ENCODE data around the gene EFNB2.

The EFNB2 gene

GRCh38 chr13:106503730-106504453 is 31.6 kb downstream of the EFNB2 start:
- DNase-seq = no peak

GRCh38 chr13:106503272-106503671 is 32.2 kb downstream of the EFNB2 start:
- no peak for DNase-seq

GRCh38 chr13:106500445-106500844 is 35.0 kb downstream of the EFNB2 start:
- no peak for DNase-seq

DNA sequence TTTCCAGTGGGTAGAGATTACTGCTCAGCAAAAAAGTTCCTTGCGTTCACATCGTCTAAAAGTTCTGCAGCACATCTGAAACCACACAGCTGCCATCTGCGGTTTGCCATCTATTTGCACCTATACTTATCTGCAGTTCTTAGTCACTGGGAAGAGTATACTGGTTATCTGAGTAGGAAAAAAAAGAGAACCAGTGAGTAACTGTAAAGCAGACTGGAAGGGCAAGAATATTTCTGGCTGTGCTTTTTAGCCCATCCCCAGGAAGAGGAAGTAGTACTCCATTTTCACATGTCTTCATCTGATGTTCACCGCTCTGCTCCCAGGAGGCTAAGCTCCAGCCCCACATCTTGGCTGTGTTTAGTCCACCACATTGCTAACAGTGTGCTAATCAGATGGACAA is 35.6 kb downstream of the EFNB2 start:
- DNase-seq = no peak

GRCh38 chr13:106499113-106499512 is 36.3 kb downstream of the EFNB2 start:
- DNase-seq = no peak

DNA sequence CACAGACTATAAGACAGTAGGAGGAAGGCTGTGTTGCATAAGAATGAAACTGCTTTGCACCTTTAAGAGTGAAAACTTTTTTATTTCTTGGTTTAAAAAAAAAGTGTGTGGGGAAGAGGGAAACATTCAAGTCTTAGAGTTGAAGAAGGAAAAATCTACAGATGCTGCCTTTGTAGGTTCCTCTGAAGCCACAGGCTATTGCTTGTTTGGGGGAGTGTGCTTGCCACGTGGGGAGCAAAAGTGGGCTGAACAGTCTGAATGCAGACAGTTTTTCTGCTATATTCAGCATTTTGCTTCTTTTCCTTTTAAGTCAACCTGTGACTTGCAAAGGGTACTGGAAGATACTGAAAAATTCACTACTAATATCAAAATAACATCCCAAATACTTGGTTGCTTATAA is 36.9 kb downstream of the EFNB2 start:
- DNase-seq = peak in 6 of 56 donors; percentile 6 to 48 (median 30)

GRCh38 chr13:106498158-106498557 is 37.3 kb downstream of the EFNB2 start:
- DNase-seq = no peak

DNA sequence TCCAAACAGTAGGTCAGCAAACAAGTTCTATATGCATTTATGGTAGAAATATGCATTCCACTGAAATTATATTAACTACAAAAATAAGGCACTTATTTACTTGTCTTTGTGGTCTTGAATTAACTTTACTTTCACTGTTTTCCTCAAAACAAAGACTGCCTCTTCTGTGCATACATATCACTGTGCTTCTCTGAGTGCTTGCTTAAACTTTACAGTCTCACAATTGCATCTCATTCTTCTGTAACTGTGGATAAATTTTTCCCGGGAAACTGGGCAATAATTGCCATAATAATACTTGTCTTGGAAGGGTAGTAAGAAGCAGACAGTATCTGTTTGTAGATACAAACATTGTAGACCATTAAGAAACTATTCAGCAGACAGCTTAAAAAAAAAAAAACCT is 38.4 kb downstream of the EFNB2 start:
- no peak for DNase-seq

DNA sequence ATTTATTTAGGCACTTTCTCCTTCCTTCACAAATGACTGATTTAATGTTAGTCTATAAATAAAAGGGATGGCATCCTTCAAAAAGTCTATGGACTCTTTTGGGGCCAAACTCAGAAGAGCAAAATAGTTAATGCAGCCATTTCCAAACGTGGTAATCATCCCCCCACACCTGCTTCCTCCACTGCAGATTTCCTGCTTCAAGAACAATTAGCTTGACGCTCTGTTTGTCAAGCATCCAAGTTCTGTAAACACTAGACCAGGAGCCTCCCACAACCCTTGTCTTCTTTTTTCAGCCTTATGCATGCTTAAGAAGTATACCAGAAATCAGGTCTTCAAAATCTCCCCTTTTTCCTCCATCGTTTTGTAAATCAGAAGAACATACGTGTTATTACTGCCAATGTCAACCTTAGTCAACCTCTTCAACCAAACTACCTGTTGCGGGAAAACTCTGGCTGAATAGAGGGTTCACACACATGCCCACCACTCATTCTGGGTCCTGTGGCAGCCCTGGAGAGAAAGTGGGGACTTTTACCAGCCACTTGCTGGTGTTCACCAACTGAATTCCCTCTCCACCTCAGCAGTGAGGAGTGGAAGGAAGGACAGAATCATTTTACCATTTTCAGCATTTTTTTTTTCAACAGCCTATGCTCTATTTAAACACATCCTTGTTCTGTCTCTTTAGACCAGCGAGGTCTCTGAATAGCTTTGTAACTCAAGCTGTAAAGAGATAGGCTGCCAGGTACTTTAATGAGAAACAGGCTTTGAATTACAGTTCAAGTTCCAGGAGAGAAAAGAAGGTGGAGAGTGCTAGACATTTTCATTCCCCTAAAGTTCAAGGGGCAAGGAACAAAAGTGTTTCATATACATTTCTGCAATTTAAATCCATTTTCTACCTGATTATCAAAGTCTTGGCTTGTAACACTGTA is 39.1 kb downstream of the EFNB2 start:
- peak in 1 of 56 donors; percentile 12 for DNase-seq

DNA sequence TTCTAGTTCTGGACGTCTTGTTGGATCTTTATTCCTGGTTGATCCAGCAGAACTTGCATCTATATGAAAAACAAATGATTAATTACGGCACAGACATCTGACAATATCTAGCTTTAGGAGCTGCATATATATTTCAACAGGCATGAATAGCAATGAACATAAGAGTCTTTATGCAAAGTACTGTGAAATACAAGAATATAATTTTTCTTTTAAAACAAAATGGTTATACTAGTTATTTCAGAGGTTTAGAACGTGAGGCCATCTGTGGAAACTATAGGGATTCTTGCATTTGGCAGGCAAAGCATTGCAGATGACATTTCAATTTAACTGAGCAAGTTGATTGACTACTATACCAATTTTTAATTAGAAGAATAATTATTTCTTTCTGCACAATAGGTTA is 40.5 kb downstream of the EFNB2 start:
- DNase-seq = no peak

DNA sequence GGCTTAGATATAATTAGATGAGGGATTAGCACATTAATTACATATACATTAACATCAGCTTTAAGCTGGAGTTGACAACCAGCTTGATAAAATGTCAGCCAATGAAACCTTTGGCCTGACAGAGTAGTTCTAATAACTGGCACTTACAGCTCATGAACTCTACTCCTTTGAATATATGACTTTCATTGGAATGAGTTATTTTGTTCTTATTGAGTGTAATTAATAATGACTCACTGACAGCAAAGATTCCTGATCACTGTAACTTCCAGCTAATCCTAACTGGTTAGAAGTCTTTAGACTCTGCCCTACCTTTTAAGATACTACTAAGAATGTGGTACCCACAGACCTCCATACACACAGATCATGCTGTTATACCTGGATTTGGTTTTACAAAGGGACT is 41.0 kb downstream of the EFNB2 start:
- DNase-seq = no peak

GRCh38 chr13:106493533-106494220 is 41.8 kb downstream of the EFNB2 start:
- DNase-seq = peak in 3 of 56 donors; percentile 14 to 25 (median 20)

GRCh38 chr13:106492588-106493475 is 42.6 kb downstream of the EFNB2 start:
- DNase-seq = peak in 2 of 56 donors; percentile 47 to 49

DNA sequence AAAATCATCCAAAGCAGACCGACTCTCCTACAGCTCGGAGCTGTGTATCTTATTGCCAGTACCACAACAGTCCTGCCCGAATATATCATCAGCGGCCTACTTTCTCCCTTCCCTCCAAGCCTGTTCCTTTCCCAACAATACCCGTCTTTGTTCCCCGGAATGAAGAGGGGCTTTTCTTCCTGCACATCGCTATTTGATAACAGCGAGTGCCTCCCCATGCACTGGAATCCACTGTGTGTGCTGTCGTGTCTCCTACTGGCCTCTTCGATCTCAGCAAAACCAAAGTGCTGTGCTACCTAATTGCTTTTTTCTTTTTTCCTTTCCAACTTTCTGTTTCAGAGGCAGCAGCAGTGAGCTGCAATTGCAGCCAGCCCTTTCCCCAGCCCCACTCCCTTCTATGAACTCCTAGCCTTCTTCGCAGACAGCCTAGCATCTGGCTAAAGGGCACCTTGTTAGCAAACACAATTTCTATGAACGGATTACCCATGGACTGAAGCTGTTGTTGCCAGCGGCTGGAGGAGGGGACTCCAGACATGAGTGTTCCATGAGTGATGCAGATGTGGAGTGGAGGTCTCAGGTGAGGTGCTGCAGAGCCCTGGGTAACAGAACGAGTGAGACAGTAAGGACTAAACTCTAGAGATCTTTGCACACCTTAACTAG is 43.4 kb downstream of the EFNB2 start:
- peak in 54 of 56 donors; percentile 10 to 87 (median 62) for DNase-seq

DNA sequence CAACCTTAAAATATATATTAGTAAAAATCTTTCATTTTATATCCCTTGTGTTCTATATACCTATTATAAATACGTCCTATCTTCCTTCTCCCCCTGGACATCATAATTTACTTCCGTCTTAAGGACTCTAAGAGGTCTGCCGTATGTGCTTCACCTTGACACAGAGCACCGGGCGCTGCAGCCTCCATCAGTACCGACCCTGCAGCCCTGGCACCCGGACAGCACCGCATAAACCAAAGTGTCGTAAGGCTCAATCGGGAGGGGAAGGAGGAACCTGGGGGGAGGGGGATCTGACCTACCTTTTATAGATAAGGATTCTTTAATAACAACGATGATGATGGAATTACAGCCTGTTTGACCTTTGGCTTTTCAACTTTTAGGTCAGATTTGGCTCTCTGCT is 44.0 kb downstream of the EFNB2 start:
- peak in 4 of 56 donors; percentile 15 to 32 (median 24) for DNase-seq

- DNase-seq = peak in 8 of 56 donors; percentile 15 to 39 (median 20)
Measured at GRCh38 chr13:106490569-106491321, 44.7 kb downstream of the EFNB2 start.

- DNase-seq = no peak
Measured at GRCh38 chr13:106489849-106490568, 45.5 kb downstream of the EFNB2 start.

DNA sequence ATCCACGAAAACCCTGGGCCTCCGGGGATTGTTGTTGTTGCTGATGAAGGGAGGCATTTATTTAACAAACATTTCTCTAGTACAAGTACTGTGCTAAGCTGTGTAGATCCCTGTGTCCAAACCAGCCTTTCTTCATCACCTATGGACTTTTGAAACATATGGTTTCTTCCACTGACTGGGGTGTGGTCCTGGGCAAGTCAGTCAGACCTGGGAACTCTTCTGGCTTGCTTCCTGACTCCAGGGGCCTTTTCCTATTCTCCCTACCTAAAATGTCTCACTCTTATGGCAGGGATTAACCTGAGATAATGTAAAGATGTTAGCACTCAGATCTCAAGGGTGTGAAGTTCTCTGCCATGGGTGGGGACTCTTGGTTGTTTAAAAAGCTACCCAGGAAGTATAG is 46.8 kb downstream of the EFNB2 start:
- DNase-seq = no peak

DNA sequence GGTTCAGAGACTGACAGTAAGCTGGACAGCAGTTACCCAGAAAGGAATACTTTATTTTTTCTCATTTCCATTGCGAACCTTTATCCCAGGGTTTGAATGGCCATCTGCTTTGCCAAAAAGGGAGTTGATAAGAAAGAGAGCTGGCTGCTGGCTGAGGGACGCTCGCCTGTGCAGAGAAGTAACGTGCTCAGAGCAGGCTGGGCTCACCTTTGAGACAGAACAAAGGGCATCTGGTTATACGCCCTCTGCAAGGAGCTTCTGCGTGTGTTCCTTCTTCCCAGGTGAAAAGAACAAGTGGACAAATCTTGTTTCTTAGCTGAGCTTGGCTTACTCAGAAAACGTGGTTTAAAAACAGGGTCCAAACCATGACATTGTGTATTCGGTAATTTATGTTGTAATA is 47.4 kb downstream of the EFNB2 start:
- DNase-seq = no peak
